Esophagus (tissue), 2 donors: ENCODE data around the gene GPHN. TPM values are rescaled to one million over a fixed set of nuclear protein-coding genes. Genes with fewer than 3 reads are reported as not detected.

Source experiments
- H3K27ac ChIP-seq, 2 donors: one replicate each; pipeline ENCODE4 v1.5.1; 2013; ENCODE audit warnings: low read depth in 2 of 2, mild to moderate bottlenecking in 2 of 2, inconsistent platforms in 1 of 2, low read length in 1 of 2, moderate library complexity in 1 of 2
- H3K27me3 ChIP-seq, 2 donors: one replicate each; pipeline ENCODE4 v1.6.1; 2013; ENCODE audit warnings: low read length in 2 of 2, control low read depth in 1 of 2, mild to moderate bottlenecking in 1 of 2; ENCODE audit not compliant: insufficient read depth in 2 of 2, control insufficient read depth in 1 of 2
- H3K36me3 ChIP-seq, 2 donors: one replicate each; pipeline ENCODE4 v1.6.1; 2013; ENCODE audit warnings: low read length in 1 of 2; ENCODE audit not compliant: control insufficient read depth in 2 of 2, insufficient read depth in 2 of 2
- H3K4me1 ChIP-seq, 2 donors: one replicate each; pipeline ENCODE4 v1.6.1; 2013; ENCODE audit warnings: low read length in 1 of 2; ENCODE audit not compliant: control insufficient read depth in 2 of 2, insufficient read depth in 2 of 2
- H3K4me3 ChIP-seq, 2 donors: one replicate each; pipeline ENCODE4 v1.5.1; 2013; ENCODE audit warnings: low read length in 2 of 2, mild to moderate bottlenecking in 2 of 2, low read depth in 1 of 2, moderate library complexity in 1 of 2
- H3K9me3 ChIP-seq, 2 donors: one replicate each; pipeline ENCODE4 v1.6.1; 2013; ENCODE audit warnings: mild to moderate bottlenecking in 2 of 2, low read depth in 1 of 2, low read length in 1 of 2, moderate library complexity in 1 of 2; ENCODE audit not compliant: control insufficient read depth in 2 of 2, insufficient read depth in 1 of 2
- WGBS, 2 donors: extraction: QIAGEN DNeasy Blood & Tissue Kit; methylation state at CpG; one replicate each; pipeline ENCODE4 v1.1.7; 2013; 5-methylcytosine and 5-hydroxymethylcytosine counted together
- polyA plus RNA-seq, 2 donors: library from polyadenylated mRNA; stranded (reverse); fragments of 200-250 nt; gene quantifications; one replicate each; pipeline ENCODE4 v1.2.3, GENCODE V29; 2013
- donor health status: healthy with polysubstance abuse.
- donor health status: Bipolar disorder and iron deficiency.

GPHN gene
- polyA plus RNA-seq, 2 donors = 9.8 to 19.8 TPM

DNA sequence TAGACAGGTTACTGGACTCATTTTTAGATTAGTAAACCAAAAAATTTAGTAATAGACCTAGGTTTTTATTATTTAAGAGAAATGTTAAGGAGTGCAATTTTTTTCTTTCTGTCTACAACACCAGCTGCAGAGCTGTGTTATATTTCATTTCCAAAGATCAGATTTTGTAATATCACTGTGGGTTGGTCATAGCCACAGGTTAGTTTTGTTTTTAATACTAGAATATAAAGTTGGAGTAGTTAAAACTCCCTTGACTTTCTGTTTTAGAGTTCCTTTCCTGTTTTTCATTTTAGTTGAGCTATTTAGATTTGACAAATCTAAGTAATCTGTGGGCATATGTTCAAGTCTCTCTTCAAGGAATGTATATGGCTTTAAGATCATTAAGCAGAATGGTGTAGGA is 650.6 kb downstream of the GPHN start:
- H3K36me3 ChIP-seq = no peaks in the 10 kb centered on the region
- no peaks in the 10 kb centered on the region for H3K9me3 ChIP-seq
- H3K27ac ChIP-seq = no peak overlapping the region
- H3K4me1 ChIP-seq = no peaks in the 10 kb centered on the region
- H3K27me3 ChIP-seq = no peaks in the 10 kb centered on the region
- no peak overlapping the region for H3K4me3 ChIP-seq

DNA sequence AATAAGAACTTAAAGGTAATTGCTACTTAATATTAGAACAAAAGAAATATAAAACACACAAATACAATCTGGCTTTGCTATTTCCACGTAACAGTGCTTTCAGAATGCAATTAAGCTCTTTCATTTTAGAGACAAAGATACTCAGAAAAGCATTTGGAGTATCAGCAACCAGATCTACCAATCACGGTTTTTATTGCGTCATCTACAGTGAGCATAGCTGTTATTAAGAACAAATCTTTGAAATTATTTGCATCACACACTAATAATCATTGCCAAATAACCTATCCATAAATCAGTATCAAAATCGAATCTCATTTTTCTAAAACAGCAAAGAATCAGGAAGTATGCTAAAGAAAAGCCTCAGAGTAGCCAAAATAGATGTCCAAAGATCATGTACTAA is 654.4 kb downstream of the GPHN start:
- Histone ChIP-seq H3K27me3 (no peaks in the 10 kb centered on the region), H3K4me3 (no peak overlapping the region), H3K27ac (no peak overlapping the region), H3K36me3 (peaks cover 0 to 2% of the 10 kb centered on the region in 2 donors), H3K4me1 (no peaks in the 10 kb centered on the region), H3K9me3 (no peaks in the 10 kb centered on the region)
- 85 to 90% methylated on average over 4 of the region's 4 CpGs for WGBS, 2 donors

DNA sequence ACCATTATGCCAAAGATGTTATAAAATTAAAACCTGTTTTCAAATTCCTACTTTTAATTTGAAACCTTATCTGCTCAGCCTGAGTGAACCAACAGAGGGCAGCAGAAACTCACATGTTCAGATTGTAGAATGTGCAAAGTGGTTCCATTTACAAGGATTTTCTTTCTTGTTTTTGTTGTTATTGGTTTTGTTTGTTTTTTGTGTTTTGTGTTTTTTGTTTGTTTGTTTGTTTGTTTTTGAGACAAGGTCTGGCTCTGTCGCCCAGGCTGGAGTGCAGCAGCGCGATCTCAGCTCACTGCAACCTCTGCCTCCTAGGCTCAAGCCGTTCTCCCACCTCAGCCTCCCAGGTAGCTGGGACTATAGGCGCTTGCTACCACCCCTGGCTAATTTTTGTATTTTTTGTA is 658.5 kb downstream of the GPHN start:
- Histone ChIP-seq H3K36me3 (peaks cover 0 to 2% of the 10 kb centered on the region in 2 donors), H3K27ac (no peak overlapping the region), H3K4me1 (no peaks in the 10 kb centered on the region), H3K4me3 (no peak overlapping the region), H3K9me3 (no peaks in the 10 kb centered on the region), H3K27me3 (no peaks in the 10 kb centered on the region)
- WGBS, 2 donors = 90 to 91% methylated on average over 5 of the region's 5 CpGs

DNA sequence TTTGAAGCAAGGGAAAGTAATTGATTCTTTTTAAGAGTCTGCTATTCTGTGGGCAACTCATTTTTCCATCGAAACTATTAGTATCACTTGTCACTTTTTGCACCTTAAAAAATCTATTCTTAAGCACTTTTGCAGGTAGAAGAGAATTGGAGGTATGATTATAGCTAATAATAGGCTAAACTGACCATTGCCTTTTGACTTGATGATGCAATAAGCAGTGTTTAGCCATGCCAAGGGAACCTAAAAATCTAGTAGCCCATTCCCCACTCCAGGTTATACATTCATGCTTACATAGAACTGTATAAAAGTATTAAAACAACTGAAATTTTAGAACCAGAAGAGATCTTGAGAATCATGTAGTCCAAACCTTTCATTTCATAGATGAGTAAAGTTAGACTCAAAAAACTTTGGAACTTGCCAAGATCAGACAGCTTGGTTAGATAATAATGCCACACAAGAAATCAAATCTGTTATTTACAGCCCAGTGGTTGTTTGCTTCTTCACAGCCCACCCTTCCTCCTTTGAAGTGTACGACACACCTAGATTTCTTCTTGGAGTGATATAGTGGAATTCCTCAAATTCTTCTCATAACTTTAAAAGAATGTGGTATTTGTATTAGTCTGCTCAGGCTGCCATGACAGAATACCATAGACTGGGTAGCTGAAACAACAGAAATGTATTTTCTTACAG is 659.6 kb downstream of the GPHN start:
- H3K27me3 ChIP-seq = no peaks in the 10 kb centered on the region
- peaks cover 0 to 3% of the 10 kb centered on the region in 2 donors for H3K9me3 ChIP-seq
- H3K4me3 ChIP-seq = no peak overlapping the region
- WGBS, 2 donors = 90 to 98% methylated on average over 2 of the region's 2 CpGs
- H3K27ac ChIP-seq = no peak overlapping the region
- H3K4me1 ChIP-seq = no peaks in the 10 kb centered on the region
- H3K36me3 ChIP-seq = peaks cover 0 to 2% of the 10 kb centered on the region in 2 donors

DNA sequence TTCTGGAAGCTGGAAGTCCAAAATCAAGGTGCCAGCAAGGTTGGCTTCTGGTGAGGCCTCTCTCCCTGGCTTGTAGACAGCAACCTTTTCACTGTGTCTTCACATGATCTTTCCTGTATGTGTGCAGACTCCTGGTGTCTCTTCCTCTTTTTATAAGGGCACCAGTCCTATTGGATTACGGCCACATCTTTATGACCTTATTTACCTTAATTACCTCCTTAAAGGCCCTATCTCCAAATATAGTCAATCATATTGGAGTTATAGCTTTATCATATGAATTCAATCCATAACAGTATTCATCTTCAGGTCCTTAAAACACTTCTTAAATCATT is 660.1 kb downstream of the GPHN start:
- peaks cover 0 to 3% of the 10 kb centered on the region in 2 donors for H3K9me3 ChIP-seq
- no peaks in the 10 kb centered on the region for H3K27me3 ChIP-seq
- H3K36me3 ChIP-seq = peaks cover 0 to 2% of the 10 kb centered on the region in 2 donors
- no peak overlapping the region for H3K27ac ChIP-seq
- H3K4me3 ChIP-seq = no peak overlapping the region
- 89 to 95% methylated on average over 1 of the region's 1 CpG for WGBS, 2 donors
- H3K4me1 ChIP-seq = no peaks in the 10 kb centered on the region

DNA sequence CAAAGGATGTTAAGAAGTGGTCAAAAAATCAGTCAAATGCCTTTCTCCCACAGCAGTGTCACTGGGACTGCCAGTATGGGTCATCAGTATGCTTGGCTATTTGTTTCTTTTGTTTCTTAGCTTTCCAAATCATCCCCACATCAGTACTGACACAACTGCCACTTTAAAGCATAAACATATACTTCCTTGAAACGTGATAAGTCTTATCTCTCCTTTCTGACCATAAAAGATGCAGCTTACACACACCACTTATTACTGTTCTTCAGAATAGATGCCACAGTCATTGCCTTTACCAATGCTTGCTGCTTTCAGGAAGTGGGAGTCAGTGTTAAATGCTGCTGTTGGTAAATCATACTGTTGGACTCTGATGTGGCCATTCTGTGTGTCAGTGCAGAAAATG is 662.7 kb downstream of the GPHN start:
- H3K27ac ChIP-seq = no peak overlapping the region
- no peak overlapping the region for H3K4me3 ChIP-seq
- 38 to 41% methylated on average over 1 of the region's 1 CpG for WGBS, 2 donors
- no peaks in the 10 kb centered on the region for H3K27me3 ChIP-seq
- H3K9me3 ChIP-seq = peaks cover 0 to 3% of the 10 kb centered on the region in 2 donors
- H3K4me1 ChIP-seq = no peaks in the 10 kb centered on the region
- H3K36me3 ChIP-seq = no peaks in the 10 kb centered on the region

DNA sequence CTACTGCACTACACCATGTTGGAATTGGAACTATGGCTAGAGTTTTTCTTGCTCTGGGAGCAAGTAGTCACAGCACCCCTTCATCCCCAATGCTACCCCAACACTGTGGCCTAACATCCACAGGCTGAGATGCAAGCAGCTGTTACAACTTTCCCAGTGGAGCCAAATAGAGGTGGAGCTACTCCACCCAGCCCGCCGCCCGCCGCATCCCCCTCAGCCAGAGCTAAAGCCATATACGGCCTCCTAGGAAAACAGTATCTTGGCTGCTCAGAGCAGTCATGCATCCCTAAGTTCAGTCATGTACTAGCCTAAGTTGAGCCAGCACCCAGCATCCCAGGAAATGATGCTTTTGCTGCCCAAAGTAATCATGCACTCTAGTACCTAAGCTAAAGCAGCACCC is 664.1 kb downstream of the GPHN start:
- Histone ChIP-seq H3K4me1 (no peaks in the 10 kb centered on the region), H3K9me3 (peaks cover 0 to 3% of the 10 kb centered on the region in 2 donors), H3K36me3 (no peaks in the 10 kb centered on the region), H3K27ac (no peak overlapping the region), H3K4me3 (no peak overlapping the region), H3K27me3 (no peaks in the 10 kb centered on the region)
- WGBS, 2 donors = 94 to 97% methylated on average over 5 of the region's 5 CpGs

DNA sequence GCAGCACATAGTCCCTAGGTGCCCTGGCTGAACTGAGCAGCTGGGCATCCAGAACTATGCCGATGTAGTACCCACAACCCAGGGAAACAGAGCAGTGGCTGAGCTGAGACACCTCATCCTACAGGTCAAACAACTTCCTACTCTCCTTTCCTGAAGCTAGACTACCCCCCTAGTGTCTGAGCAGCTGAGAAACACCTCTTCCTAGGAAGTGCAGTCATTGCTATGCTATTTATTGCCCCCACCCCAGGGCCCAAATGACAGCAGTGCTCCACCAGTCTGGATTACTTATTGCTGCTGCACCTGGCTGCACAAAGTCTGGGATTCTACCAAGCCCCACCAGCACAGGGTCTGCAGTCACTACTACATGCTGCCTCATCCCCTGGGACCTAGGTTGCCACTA is 664.6 kb downstream of the GPHN start:
- H3K9me3 ChIP-seq = peaks cover 0 to 3% of the 10 kb centered on the region in 2 donors
- H3K27ac ChIP-seq = no peak overlapping the region
- 98 to 100% methylated on average over 1 of the region's 1 CpG for WGBS, 2 donors
- no peaks in the 10 kb centered on the region for H3K4me1 ChIP-seq
- no peaks in the 10 kb centered on the region for H3K27me3 ChIP-seq
- H3K36me3 ChIP-seq = no peaks in the 10 kb centered on the region
- no peak overlapping the region for H3K4me3 ChIP-seq

DNA sequence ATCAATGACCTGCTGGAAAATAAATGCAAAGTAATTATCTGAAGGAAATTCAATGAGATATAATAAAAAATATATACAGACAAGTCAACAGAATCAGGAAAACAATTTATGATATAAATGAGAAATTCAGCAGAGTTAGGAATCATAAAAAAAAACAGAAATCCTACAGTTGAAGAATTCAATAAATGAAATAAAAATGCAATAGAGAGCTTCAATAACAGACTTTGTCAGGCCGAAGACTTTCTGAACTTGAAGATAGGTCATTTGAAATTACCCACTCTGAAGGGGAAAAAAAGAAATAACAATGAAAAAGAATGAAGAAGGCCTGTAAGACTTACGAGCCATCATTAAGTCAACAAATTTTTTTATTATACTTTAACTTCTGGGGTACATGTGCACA is 665.8 kb downstream of the GPHN start:
- Histone ChIP-seq H3K36me3 (no peaks in the 10 kb centered on the region), H3K4me1 (no peaks in the 10 kb centered on the region), H3K4me3 (no peak overlapping the region), H3K27me3 (no peaks in the 10 kb centered on the region), H3K27ac (no peak overlapping the region), H3K9me3 (peaks cover 0 to 3% of the 10 kb centered on the region in 2 donors)
- WGBS, 2 donors = 97 to 98% methylated on average over 2 of the region's 2 CpGs

DNA sequence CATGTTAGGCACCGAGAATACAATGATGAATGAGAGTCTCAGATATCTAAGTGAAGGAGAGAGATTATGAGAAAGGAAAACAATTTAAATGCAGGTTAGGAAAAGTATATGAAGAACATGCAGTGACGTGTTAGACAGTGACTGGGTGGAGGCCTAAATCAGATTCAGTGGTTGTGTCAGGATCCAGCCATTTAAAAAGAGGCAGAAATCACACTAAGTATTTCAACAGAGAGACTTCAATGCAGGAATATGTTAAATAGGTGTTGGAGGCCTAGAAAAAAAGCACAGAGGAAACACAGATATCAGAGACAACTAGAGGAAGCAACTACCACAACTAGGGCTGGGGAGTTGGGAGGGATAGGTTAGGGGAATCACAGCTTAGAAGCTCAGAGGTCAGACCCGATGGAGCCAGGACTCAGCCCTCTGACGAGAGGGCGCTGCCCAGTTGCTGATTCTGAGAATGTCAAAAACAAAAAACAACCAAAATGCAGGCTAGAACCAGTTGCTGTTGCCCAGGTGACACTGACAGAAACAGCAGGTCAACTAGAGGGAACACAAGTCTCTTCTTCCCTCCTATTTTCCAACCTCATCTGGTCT is 678.3 kb downstream of the GPHN start:
- H3K9me3 ChIP-seq = no peaks in the 10 kb centered on the region
- H3K27me3 ChIP-seq = no peaks in the 10 kb centered on the region
- H3K4me3 ChIP-seq = no peak overlapping the region
- peaks cover 0 to 3% of the 10 kb centered on the region in 2 donors for H3K4me1 ChIP-seq
- H3K36me3 ChIP-seq = no peaks in the 10 kb centered on the region
- no peak overlapping the region for H3K27ac ChIP-seq
- 74 to 75% methylated on average over 5 of the region's 5 CpGs for WGBS, 2 donors
